AG04449 (cell line): Measurements from ENCODE around the gene ROBO2.

Source experiments
- CTCF ChIA-PET: fragments of 350-600 bp; formaldehyde crosslinking; extraction: SDS; loops from one replicate; lab custom pipeline; 2021; ENCODE audit warnings: antibody characterized with exemption; lab: Yijun Ruan, JAX
- POLR2A ChIA-PET: fragments of 400-600, 350-600 bp; formaldehyde crosslinking; extraction: SDS; loops from one replicate; lab custom pipeline; 2020; ENCODE audit warnings: antibody characterized with exemption, inconsistent platforms; lab: Yijun Ruan, JAX
- DNase-seq: peaks from one replicate; pipeline ENCODE4 v3.0.0-alpha.2; 2010; ENCODE audit warnings: low read depth, low spot score
- H3K4me3 ChIP-seq: 2 replicates; pipeline ENCODE4 v1.5.1; 2011; ENCODE audit warnings: low read depth, mild to moderate bottlenecking, control low read depth, low read length
- TF ChIP-seq, protein P1 (sequence below): IDR thresholded peaks from one replicate; pipeline ENCODE4 v1.5.1; 2011; ENCODE audit warnings: mild to moderate bottlenecking, moderate library complexity, low read length, control low read depth, inconsistent platforms; ENCODE audit not compliant: insufficient read depth; ENCODE audit errors: missing control alignments

The ROBO2 gene

DNA sequence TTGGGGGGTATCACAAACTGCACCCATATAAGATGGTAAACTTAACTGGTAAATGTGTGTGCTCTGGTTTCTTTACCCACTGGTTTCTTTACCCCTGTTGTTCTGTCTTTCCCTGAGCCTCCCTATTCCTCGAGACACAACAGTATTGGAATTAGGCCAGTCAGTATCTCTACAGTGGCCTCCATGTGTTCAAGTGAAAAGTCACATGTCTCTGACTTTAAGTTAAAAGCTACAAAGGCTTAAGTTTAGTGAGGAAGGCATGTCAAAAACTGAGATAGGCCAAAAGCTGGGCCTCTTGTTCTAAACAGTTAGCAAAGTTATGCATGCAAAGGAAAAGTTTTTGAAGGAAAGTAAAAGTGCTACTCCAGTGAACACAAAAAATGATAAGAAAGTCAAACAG, 513.3 kb downstream of the ROBO2 start:
- TF ChIP-seq, protein P1, sequence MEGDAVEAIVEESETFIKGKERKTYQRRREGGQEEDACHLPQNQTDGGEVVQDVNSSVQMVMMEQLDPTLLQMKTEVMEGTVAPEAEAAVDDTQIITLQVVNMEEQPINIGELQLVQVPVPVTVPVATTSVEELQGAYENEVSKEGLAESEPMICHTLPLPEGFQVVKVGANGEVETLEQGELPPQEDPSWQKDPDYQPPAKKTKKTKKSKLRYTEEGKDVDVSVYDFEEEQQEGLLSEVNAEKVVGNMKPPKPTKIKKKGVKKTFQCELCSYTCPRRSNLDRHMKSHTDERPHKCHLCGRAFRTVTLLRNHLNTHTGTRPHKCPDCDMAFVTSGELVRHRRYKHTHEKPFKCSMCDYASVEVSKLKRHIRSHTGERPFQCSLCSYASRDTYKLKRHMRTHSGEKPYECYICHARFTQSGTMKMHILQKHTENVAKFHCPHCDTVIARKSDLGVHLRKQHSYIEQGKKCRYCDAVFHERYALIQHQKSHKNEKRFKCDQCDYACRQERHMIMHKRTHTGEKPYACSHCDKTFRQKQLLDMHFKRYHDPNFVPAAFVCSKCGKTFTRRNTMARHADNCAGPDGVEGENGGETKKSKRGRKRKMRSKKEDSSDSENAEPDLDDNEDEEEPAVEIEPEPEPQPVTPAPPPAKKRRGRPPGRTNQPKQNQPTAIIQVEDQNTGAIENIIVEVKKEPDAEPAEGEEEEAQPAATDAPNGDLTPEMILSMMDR, result no peak
- DNase-seq, result no peak
- ChIA-PET POLR2A (no interaction called here), CTCF (no interaction called here)
- H3K4me3 ChIP-seq, result no peak overlapping the region

DNA sequence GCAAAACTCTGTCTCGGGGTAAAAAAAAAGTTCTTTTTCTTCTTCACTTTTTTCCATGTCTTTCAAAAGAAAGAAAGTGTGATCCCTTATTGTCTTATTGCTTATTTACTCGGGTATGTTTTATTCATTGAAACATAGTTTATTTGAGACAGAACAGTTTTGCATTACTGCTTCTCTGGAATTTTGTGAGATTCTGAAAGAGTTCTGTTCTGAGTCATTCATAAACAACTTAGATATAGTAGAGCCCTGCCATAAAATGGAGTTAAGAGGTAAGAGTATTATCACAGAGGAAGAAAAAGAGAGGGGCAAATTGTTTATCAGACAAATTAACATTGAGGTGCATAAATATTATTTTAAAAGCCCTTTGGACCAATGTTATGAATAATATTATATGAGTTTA, 522.2 kb downstream of the ROBO2 start:
- no peak for DNase-seq
- TF ChIP-seq, protein P1, result no peak
- no peak overlapping the region for H3K4me3 ChIP-seq
- ChIA-PET POLR2A (no interaction called here), CTCF (no interaction called here)

DNA sequence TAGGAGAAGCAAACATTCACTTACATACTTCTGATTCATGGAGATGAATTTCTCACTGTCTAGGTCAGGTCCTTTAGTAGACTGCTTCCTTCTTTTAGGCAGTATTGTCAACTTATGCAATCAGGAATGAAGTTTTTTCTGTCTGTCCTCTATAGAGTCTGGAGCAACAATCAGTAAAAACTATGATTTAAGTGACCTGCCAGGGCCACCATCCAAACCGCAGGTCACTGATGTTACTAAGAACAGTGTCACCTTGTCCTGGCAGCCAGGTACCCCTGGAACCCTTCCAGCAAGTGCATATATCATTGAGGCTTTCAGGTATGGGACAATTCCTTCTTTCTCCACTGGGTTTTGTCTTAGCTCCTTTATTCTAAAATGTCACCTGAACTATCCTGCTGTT, 523.1 kb downstream of the ROBO2 start:
- POLR2A ChIA-PET, result no interaction called here
- TF ChIP-seq, protein P1, result no peak
- CTCF ChIA-PET, result no interaction called here

DNA sequence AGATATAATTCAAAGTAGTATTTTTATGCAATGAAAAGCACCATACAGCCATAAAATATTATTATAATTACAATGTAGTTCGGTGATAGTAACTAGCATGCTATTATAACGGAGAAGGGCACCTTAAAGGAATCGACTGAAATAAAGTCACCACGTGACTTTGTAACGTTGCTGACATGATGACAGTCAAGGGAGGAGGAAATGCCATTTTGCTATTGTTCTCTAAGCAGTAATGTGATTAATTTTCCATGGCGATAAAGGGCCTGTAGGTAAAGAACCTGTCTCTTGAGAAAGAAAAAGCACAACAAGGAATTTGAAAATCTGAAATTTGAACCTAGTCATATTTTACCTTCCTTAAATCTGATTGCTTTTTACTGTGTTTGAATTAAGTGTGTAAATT, 526.2 kb downstream of the ROBO2 start:
- TF ChIP-seq, protein P1, result no peak
- POLR2A ChIA-PET, result no interaction called here
- CTCF ChIA-PET, result no interaction called here
- no peak for DNase-seq
- no peak overlapping the region for H3K4me3 ChIP-seq

More for the DNA sequence above, 523.1 kb downstream of the ROBO2 start:
- no peak for DNase-seq
- H3K4me3 ChIP-seq, result no peak overlapping the region

DNA sequence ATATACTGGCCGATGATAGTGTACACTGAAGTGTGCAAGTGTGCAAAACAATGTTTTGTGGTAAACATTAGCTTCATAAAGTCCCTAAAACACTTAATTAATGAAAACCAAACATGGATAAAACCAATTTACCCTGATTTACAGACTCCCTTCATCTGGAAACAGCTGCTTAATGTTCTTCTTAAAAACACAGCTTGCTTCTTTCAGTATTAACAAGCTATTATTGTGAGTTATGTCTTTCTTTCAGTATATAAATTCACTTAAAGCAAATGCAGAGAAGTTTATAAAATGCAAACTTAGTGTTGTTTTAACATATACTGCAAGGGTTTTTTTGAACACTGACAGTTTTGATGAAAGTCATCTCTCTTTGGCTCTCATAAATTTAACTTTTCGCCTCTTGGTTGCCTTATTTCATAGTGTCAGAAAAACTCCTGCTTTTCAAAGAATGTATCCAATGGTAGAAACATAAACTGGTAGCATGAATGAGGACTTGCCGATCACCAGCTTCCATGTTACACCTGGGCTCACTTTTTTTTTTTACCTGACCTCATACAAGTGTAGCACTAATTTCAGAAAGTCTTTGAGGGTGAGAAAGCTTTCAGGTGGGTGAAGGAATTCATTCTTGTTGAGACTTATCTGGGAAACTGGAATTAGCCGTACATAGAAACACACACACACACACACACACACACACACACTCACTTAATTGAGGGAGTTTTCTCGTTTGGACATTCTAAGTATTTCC, 532.2 kb downstream of the ROBO2 start:
- TF ChIP-seq, protein P1, result no peak
- DNase-seq, result no peak
- H3K4me3 ChIP-seq, result no peak overlapping the region
- POLR2A ChIA-PET, result no interaction called here
- CTCF ChIA-PET, result no interaction called here

DNA sequence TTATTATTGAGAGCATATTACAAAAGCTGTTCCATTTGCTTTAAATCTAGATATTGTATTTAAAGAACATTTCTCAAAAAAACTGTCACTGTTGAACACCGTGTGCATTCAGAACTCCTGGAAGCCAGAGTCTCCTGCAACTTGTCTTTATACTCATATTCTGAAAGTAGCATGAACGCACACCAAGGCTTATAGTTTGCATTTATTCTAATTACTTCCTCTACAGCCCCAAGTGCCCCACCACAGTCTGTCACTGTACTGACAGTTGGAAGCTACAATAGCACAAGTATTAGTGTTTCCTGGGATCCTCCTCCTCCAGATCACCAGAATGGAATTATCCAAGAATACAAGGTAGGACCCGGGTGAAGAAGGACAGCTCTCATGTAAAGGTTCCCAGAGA, 537.4 kb downstream of the ROBO2 start:
- POLR2A ChIA-PET, result no interaction called here
- TF ChIP-seq, protein P1, result no peak
- no peak for DNase-seq
- CTCF ChIA-PET, result no interaction called here
- H3K4me3 ChIP-seq, result no peak overlapping the region
